Endothelial cell of coronary artery (primary cell): ENCODE data around the gene SCFD2. TPM values are rescaled to one million over a fixed set of nuclear protein-coding genes. Genes with fewer than 3 reads are reported as not detected.

Source experiments
- total RNA-seq: library from RNA; depleted of rRNA; stranded (reverse); fragments of >200 nt; gene quantifications from 2 replicates; pipeline ENCODE4 v1.2.3, GENCODE V29; 2014

SCFD2 gene
- 19.5 and 21.5 TPM in 2 replicates for total RNA-seq

DNA sequence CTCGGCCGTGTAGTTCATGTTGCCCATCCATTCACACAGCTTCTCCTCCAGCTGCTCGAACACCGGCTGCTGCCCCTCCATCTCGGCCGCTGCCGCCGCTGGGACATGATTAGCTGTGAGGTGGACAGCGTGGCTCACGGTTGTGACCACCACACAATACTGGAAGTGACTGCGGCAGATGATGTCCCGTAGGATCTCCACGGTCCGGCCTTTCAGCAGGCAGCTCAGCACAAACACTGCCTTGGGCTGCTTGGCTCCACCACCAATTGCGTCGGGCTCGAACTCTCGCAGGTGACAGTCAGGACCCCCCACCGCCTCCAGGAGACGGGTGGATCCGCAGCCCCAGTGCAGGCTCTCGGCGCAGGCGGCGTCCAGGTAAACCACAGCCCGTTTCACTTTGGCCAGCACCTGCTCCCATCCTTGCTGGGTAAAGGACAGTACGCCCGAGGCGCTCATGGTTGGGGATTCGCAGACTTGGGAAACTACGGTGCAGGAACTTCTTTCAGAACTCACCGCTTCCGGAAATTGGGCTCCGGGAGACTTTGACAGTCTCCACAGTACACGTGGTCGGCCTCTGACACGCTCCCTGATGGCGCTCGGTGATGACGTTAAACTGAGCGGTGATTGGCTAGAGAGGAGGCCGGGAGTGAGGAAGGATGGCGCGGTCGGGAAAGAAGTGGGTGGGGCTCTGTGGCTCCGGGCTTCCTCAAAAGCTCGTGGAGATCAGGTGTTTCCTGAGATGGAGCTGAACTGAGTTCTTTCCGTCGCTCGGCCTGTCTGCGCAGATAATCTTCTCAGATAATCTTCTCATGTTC, at the start of gene SCFD2:
TSS of gene SCFD2 (minus strand) at position 576 of the 815 bp plus-strand sequence.

GRCh38 chr4:53377319-53378170, 11.7 kb upstream of the SCFD2 start, which contains the start of gene FIP1L1:
TSS of gene FIP1L1 (plus strand) at chr4:53377641. CDS start at chr4:53377839, 198 bp downstream.

GRCh38 chr4:52861879-52862616, 503.8 kb downstream of the SCFD2 start, which contains the start of gene RASL11B:
TSS of gene RASL11B (plus strand) at chr4:52862317. CDS start at chr4:52862508, 191 bp downstream.

Other genes starting within 250 kb of the SCFD2 start
- gene FIP1L1, start 11.6 kb upstream of the SCFD2 start, total RNA-seq, result 48.9 and 50.0 TPM in 2 replicates
- 1.0 and 1.8 TPM in 2 replicates for gene LNX1, start 225.4 kb upstream of the SCFD2 start, total RNA-seq